HepG2 (cell line): Measurements from ENCODE around the gene ITIH1. TPM values are rescaled to one million over a fixed set of nuclear protein-coding genes. Genes with fewer than 3 reads are reported as not detected.

ENCODE experiments used
- NFKBIZ ChIP-seq: IDR thresholded peaks from 2 replicates; pipeline ENCODE4 v1.6.1; 2018; ENCODE audit warnings: missing genetic modification reagents, missing compliant biosample characterization
- SSRP1 ChIP-seq: IDR thresholded peaks from 2 replicates; pipeline ENCODE4 v1.6.1; 2016; ENCODE audit warnings: control low read depth
- ZNF20 ChIP-seq: sonication (generic); formaldehyde crosslinking; IDR thresholded peaks from 2 replicates; pipeline ENCODE4 v1.4.0; 2020; ENCODE audit warnings: mild to moderate bottlenecking, moderate library complexity, missing genetic modification reagents
- ZNF337 ChIP-seq: sonication (generic); formaldehyde crosslinking; IDR thresholded peaks from 2 replicates; pipeline ENCODE4 v1.5.1; 2020; ENCODE audit warnings: missing genetic modification reagents, low read depth, mild to moderate bottlenecking, borderline replicate concordance
- ZNF644 ChIP-seq: IDR thresholded peaks from 2 replicates; pipeline ENCODE4 v1.6.1; 2016; ENCODE audit warnings: low read depth
- ZNF839 ChIP-seq: sonication (generic); formaldehyde crosslinking; IDR thresholded peaks from 2 replicates; pipeline ENCODE4 v1.4.0; 2020; ENCODE audit warnings: missing genetic modification reagents, mild to moderate bottlenecking, borderline replicate concordance
- polyA plus RNA-seq, 8 experiments: library from polyadenylated mRNA; depleted of rRNA in 3 of 8; stranded (reverse) in 7 of 8; unstranded in 1 of 8; fragments of >200 nt; fragmentation: Illumina TruSeq in 4 of 8; extraction: Trizol in 4 of 8; gene quantifications; 2 replicates each; pipeline versions ENCODE4 v1.2.1 to v1.2.3, GENCODE V29; 2011 to 2016; ENCODE audit warnings: low read depth in 4 of 8, missing spikeins in 1 of 8, mixed read lengths in 1 of 8; ENCODE audit not compliant: insufficient read depth in 1 of 8
- total RNA-seq, 5 experiments: library from RNA; depleted of rRNA; stranded (reverse); fragments of >200 nt; fragmentation: Illumina TruSeq; extraction: Trizol; gene quantifications; 2 replicates each; pipeline ENCODE4 v1.2.3, GENCODE V29; 2016; ENCODE audit warnings: low read depth in 1 of 5
- TF ChIP-seq, protein P1 (sequence below): sonication (generic); formaldehyde crosslinking; IDR thresholded peaks from one replicate; pipeline ENCODE4 v1.5.1; 2020; ENCODE audit warnings: mild to moderate bottlenecking, missing genetic modification reagents; ENCODE audit errors: not compliant biosample characterization
- TF ChIP-seq, protein P2 (sequence below): sonication (generic); formaldehyde crosslinking; IDR thresholded peaks from 2 replicates; pipeline ENCODE4 v1.9.0; 2021; ENCODE audit warnings: missing genetic modification reagents, borderline replicate concordance
- TF ChIP-seq, protein P3 (sequence below): sonication (generic); formaldehyde crosslinking; IDR thresholded peaks from 2 replicates; pipeline ENCODE4; 2020; ENCODE audit warnings: missing genetic modification reagents, mild to moderate bottlenecking, borderline replicate concordance
- TF ChIP-seq, protein P4 (sequence below): IDR thresholded peaks from 2 replicates; pipeline ENCODE4 v1.6.1; 2016; ENCODE audit warnings: mild to moderate bottlenecking
- TF ChIP-seq, protein P5 (sequence below): sonication (generic); formaldehyde crosslinking; conservative IDR thresholded peaks from 2 replicates; pipeline ENCODE4 v1.8.0; 2022; ENCODE audit warnings: low read depth, missing genetic modification reagents

ITIH1 gene
- total and polyA plus RNA-seq, 2 of the 13 experiments (the other 11 are each of a cell fraction or from before 2014, with no cell fraction given), result 12.3 to 19.6 TPM

DNA sequence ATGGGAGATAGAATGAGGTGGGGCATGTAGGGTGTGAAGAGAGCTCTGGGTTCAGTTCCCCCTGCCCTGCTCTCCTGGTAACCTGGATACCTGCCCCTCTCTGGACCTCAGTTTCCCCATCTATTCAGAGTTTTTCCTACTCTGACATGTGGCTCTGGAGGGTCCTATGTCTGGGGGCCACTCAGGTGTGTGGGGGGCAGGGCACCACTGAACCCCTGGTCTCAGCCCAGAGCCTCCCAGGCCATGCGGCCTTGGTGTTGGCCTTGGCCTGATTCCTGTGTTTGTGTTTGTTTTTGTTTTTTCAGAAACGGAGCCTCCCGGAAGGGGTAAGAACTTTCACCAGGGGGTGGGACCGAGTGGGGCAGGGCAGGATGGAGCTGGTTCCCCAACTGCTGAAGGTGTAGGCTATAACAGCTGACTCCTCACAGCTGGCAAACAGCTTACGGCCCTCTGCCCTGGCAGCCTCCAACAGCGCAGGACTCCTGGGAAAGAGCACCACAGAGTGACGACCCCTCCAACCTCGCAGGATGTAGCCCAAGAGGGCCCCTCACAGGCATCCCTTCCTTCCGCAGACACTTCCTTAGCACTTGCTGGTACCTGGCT lies 18.0 kb downstream of the ITIH1 start (continued):
- TF ChIP-seq, protein P1, sequence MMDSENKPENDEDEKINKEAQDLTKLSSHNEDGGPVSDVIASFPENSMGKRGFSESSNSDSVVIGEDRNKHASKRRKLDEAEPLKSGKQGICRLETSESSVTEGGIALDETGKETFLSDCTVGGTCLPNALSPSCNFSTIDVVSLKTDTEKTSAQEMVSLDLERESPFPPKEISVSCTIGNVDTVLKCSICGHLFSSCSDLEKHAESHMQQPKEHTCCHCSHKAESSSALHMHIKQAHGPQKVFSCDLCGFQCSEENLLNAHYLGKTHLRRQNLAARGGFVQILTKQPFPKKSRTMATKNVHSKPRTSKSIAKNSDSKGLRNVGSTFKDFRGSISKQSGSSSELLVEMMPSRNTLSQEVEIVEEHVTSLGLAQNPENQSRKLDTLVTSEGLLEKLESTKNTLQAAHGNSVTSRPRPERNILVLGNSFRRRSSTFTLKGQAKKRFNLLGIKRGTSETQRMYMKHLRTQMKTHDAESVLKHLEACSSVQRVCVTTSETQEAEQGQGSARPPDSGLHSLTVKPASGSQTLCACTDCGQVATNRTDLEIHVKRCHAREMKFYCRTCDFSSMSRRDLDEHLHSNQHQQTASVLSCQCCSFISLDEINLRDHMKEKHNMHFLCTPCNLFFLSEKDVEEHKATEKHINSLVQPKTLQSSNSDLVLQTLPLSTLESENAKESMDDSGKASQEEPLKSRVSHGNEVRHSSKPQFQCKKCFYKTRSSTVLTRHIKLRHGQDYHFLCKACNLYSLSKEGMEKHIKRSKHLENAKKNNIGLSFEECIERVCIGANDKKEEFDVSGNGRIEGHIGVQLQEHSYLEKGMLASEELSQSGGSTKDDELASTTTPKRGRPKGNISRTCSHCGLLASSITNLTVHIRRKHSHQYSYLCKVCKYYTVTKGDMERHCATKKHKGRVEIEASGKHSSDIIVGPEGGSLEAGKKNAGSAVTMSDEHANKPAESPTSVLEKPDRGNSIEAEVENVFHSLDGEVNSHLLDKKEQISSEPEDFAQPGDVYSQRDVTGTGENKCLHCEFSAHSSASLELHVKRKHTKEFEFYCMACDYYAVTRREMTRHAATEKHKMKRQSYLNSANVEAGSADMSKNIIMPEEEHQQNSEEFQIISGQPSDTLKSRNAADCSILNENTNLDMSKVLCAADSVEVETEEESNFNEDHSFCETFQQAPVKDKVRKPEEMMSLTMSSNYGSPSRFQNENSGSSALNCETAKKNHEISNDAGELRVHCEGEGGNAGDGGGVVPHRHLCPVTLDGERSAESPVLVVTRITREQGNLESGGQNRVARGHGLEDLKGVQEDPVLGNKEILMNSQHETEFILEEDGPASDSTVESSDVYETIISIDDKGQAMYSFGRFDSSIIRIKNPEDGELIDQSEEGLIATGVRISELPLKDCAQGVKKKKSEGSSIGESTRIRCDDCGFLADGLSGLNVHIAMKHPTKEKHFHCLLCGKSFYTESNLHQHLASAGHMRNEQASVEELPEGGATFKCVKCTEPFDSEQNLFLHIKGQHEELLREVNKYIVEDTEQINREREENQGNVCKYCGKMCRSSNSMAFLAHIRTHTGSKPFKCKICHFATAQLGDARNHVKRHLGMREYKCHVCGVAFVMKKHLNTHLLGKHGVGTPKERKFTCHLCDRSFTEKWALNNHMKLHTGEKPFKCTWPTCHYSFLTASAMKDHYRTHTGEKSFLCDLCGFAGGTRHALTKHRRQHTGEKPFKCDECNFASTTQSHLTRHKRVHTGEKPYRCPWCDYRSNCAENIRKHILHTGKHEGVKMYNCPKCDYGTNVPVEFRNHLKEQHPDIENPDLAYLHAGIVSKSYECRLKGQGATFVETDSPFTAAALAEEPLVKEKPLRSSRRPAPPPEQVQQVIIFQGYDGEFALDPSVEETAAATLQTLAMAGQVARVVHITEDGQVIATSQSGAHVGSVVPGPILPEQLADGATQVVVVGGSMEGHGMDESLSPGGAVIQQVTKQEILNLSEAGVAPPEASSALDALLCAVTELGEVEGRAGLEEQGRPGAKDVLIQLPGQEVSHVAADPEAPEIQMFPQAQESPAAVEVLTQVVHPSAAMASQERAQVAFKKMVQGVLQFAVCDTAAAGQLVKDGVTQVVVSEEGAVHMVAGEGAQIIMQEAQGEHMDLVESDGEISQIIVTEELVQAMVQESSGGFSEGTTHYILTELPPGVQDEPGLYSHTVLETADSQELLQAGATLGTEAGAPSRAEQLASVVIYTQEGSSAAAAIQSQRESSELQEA (CRISPR knock-in tag), result no peak
- TF ChIP-seq, protein P2, sequence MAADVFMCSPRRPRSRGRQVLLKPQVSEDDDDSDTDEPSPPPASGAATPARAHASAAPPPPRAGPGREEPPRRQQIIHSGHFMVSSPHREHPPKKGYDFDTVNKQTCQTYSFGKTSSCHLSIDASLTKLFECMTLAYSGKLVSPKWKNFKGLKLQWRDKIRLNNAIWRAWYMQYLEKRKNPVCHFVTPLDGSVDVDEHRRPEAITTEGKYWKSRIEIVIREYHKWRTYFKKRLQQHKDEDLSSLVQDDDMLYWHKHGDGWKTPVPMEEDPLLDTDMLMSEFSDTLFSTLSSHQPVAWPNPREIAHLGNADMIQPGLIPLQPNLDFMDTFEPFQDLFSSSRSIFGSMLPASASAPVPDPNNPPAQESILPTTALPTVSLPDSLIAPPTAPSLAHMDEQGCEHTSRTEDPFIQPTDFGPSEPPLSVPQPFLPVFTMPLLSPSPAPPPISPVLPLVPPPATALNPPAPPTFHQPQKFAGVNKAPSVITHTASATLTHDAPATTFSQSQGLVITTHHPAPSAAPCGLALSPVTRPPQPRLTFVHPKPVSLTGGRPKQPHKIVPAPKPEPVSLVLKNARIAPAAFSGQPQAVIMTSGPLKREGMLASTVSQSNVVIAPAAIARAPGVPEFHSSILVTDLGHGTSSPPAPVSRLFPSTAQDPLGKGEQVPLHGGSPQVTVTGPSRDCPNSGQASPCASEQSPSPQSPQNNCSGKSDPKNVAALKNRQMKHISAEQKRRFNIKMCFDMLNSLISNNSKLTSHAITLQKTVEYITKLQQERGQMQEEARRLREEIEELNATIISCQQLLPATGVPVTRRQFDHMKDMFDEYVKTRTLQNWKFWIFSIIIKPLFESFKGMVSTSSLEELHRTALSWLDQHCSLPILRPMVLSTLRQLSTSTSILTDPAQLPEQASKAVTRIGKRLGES (CRISPR knock-in tag), result no peak
- TF ChIP-seq ZNF20 (no peak), ZNF839 (no peak), ZNF644 (no peak), NFKBIZ (CRISPR knock-in tag) (0 out of 2 replicates have a peak, but pooled peaks have one; percentile 73), ZNF337 (CRISPR knock-in tag) (no peak), SSRP1 (CRISPR knock-in tag) (no peak)
- TF ChIP-seq, protein P3, sequence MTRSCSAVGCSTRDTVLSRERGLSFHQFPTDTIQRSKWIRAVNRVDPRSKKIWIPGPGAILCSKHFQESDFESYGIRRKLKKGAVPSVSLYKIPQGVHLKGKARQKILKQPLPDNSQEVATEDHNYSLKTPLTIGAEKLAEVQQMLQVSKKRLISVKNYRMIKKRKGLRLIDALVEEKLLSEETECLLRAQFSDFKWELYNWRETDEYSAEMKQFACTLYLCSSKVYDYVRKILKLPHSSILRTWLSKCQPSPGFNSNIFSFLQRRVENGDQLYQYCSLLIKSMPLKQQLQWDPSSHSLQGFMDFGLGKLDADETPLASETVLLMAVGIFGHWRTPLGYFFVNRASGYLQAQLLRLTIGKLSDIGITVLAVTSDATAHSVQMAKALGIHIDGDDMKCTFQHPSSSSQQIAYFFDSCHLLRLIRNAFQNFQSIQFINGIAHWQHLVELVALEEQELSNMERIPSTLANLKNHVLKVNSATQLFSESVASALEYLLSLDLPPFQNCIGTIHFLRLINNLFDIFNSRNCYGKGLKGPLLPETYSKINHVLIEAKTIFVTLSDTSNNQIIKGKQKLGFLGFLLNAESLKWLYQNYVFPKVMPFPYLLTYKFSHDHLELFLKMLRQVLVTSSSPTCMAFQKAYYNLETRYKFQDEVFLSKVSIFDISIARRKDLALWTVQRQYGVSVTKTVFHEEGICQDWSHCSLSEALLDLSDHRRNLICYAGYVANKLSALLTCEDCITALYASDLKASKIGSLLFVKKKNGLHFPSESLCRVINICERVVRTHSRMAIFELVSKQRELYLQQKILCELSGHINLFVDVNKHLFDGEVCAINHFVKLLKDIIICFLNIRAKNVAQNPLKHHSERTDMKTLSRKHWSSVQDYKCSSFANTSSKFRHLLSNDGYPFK (CRISPR knock-in tag), result 0 out of 2 replicates have a peak, but pooled peaks have one; percentile 13
- TF ChIP-seq, protein P4, sequence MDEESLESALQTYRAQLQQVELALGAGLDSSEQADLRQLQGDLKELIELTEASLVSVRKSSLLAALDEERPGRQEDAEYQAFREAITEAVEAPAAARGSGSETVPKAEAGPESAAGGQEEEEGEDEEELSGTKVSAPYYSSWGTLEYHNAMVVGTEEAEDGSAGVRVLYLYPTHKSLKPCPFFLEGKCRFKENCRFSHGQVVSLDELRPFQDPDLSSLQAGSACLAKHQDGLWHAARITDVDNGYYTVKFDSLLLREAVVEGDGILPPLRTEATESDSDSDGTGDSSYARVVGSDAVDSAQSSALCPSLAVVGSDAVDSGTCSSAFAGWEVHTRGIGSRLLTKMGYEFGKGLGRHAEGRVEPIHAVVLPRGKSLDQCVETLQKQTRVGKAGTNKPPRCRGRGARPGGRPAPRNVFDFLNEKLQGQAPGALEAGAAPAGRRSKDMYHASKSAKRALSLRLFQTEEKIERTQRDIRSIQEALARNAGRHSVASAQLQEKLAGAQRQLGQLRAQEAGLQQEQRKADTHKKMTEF (CRISPR knock-in tag), result peak; percentile 65
- TF ChIP-seq, protein P5, sequence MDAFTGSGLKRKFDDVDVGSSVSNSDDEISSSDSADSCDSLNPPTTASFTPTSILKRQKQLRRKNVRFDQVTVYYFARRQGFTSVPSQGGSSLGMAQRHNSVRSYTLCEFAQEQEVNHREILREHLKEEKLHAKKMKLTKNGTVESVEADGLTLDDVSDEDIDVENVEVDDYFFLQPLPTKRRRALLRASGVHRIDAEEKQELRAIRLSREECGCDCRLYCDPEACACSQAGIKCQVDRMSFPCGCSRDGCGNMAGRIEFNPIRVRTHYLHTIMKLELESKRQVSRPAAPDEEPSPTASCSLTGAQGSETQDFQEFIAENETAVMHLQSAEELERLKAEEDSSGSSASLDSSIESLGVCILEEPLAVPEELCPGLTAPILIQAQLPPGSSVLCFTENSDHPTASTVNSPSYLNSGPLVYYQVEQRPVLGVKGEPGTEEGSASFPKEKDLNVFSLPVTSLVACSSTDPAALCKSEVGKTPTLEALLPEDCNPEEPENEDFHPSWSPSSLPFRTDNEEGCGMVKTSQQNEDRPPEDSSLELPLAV (CRISPR knock-in tag), result no peak
